HL-60 (cell line): Measurements from ENCODE around the gene KLHDC4.

Source experiments
- DNase-seq, 2 experiments: peaks; one replicate each; pipeline ENCODE4 v3.0.0-alpha.2; 2010 to 2020; ENCODE audit warnings: low read depth in 1 of 2, low spot score in 1 of 2
- H3K27ac ChIP-seq: fragments of 250-450 bp; sonication (Bioruptor Pico); replicated peaks from 2 replicates; pipeline ENCODE4 v1.5.1; 2020; ENCODE audit warnings: mild to moderate bottlenecking, moderate library complexity
- H3K27me3 ChIP-seq: fragments of 250-450 bp; sonication (Bioruptor Pico); 2 replicates; pipeline ENCODE4 v1.5.1; 2021; ENCODE audit warnings: mild to moderate bottlenecking, moderate library complexity; ENCODE audit not compliant: insufficient read depth, poor library complexity, severe bottlenecking
- H3K4me3 ChIP-seq: replicated peaks from 2 replicates; pipeline ENCODE4 v1.5.1; 2011; ENCODE audit warnings: mild to moderate bottlenecking, control low read depth, low read length; ENCODE audit not compliant: insufficient read depth
- CTCF ChIP-seq: IDR thresholded peaks from one replicate; pipeline ENCODE4 v1.5.1; 2011; ENCODE audit warnings: low read length, control low read depth, inconsistent platforms; ENCODE audit not compliant: insufficient read depth
- GABPA ChIP-seq: IDR thresholded peaks from 2 replicates; pipeline ENCODE4 v1.6.1; 2012; ENCODE audit warnings: low read depth
- POLR2AphosphoS5 ChIP-seq: IDR thresholded peaks from 2 replicates; pipeline ENCODE4 v1.6.1; 2012; ENCODE audit warnings: low read depth
- SPI1 ChIP-seq: IDR thresholded peaks from 2 replicates; pipeline ENCODE4 v1.6.1; 2012; ENCODE audit warnings: low read depth, mild to moderate bottlenecking, borderline replicate concordance
- TF ChIP-seq, protein P1 (sequence below): IDR thresholded peaks from 2 replicates; pipeline ENCODE4 v1.6.1; 2012; ENCODE audit warnings: low read depth; ENCODE audit not compliant: insufficient replicate concordance

Gene KLHDC4

DNA sequence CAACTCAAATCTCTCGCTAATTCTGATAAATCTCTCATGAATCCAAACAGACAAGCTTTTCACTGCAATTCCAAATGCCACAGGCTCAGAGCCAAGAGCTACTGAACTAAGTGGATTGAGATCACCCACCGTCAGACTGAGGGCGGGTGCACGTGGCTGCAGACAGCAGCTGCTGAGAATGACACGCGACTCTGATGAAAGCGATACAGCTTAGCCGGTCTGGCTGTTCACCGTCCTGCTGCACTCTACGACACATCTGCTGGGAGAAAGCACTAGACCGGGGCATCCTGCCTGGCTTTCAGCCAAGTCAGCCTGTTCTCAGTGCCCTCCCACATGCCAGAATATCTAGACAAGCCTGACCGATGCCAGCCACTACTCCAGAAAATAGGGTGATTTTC lies 42.6 kb downstream of the KLHDC4 start:
- Histone ChIP-seq H3K4me3 (no peak overlapping the region), H3K27me3 (no peaks in the 10 kb centered on the region), H3K27ac (no peak overlapping the region)
- no peak for DNase-seq
- no peak for TF ChIP-seq CTCF
- TF ChIP-seq, protein P1, sequence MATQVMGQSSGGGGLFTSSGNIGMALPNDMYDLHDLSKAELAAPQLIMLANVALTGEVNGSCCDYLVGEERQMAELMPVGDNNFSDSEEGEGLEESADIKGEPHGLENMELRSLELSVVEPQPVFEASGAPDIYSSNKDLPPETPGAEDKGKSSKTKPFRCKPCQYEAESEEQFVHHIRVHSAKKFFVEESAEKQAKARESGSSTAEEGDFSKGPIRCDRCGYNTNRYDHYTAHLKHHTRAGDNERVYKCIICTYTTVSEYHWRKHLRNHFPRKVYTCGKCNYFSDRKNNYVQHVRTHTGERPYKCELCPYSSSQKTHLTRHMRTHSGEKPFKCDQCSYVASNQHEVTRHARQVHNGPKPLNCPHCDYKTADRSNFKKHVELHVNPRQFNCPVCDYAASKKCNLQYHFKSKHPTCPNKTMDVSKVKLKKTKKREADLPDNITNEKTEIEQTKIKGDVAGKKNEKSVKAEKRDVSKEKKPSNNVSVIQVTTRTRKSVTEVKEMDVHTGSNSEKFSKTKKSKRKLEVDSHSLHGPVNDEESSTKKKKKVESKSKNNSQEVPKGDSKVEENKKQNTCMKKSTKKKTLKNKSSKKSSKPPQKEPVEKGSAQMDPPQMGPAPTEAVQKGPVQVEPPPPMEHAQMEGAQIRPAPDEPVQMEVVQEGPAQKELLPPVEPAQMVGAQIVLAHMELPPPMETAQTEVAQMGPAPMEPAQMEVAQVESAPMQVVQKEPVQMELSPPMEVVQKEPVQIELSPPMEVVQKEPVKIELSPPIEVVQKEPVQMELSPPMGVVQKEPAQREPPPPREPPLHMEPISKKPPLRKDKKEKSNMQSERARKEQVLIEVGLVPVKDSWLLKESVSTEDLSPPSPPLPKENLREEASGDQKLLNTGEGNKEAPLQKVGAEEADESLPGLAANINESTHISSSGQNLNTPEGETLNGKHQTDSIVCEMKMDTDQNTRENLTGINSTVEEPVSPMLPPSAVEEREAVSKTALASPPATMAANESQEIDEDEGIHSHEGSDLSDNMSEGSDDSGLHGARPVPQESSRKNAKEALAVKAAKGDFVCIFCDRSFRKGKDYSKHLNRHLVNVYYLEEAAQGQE = no peak
- no peak for TF ChIP-seq GABPA
- TF ChIP-seq SPI1 = no peak
- TF ChIP-seq POLR2AphosphoS5 = no peak

DNA sequence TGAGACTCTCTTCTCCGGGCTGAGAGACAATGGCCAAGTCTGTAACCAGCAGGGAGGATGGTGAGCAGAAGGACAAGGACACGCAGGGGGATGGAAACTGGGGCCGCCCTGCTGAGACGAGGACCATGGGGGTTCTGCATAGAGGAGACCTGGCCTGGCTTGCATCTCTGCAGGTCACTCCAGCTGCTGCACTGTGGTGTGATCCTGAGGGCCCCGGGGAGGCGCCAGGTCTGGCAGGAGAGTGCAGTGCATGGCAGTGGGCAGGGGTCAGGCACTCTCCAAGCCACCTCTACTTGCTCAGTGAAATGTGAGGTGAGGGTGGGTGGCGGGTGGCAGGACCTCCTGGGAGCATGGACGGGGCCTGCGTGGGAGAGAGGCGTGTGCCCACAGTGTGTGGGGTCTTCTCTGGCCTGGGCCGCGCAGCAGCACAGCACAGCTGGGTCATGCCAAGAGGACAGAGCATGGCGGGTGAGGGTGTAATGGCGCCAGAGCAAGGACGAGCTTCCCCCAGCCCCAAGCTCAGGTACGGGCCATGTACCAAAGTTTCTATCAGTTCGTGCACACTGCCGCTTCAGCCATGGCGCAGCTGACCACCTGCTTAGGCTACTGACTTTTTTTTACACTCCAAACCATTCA lies 43.1 kb downstream of the KLHDC4 start:
- no peak overlapping the region for H3K27ac ChIP-seq
- H3K27me3 ChIP-seq = no peaks in the 10 kb centered on the region
- DNase-seq = no peak
- TF ChIP-seq POLR2AphosphoS5 (no peak), SPI1 (no peak), CTCF (no peak), GABPA (no peak)
- TF ChIP-seq, protein P1 = no peak
- H3K4me3 ChIP-seq = no peak overlapping the region

GRCh38 chr16:87721622-87722585 lies 43.9 kb downstream of the KLHDC4 start:
- TF ChIP-seq, protein P1 = no peak
- TF ChIP-seq POLR2AphosphoS5 = no peak
- no peak for TF ChIP-seq SPI1
- no peak for TF ChIP-seq GABPA
- TF ChIP-seq CTCF = no peak
- Histone ChIP-seq H3K4me3 (no peak overlapping the region), H3K27me3 (no peaks in the 10 kb centered on the region), H3K27ac (no peak overlapping the region)
- no peak for DNase-seq
